WTC11 (cell line): ENCODE data around the gene DLL4. TPM values are rescaled to one million over a fixed set of nuclear protein-coding genes. Genes with fewer than 3 reads are reported as not detected.

Experiments used
- ATAC-seq: fragments of 200-7000 bp; cut with Tn5 transposase; 2 replicates; pipeline ENCODE4 v1.10.0; 2021; ENCODE audit warnings: mild to moderate bottlenecking, moderate library complexity
- CTCF ChIA-PET: fragments of 300-600 bp; sonication (Branson Sonifier 250); formaldehyde crosslinking; loops from one replicate; lab custom pipeline; 2021; ENCODE audit warnings: antibody characterized with exemption; lab: Charles Lee
- POLR2A ChIA-PET: fragments of 350-600 bp; sonication (Branson Sonifier 250); formaldehyde crosslinking; loops from one replicate; lab custom pipeline; 2021; ENCODE audit warnings: antibody characterized with exemption; lab: Charles Lee
- DNase-seq: peaks from one replicate; pipeline ENCODE4 v3.0.0; 2021; ENCODE audit warnings: low spot score
- H3K27ac Mint-ChIP-seq: 2 replicates; pipeline ENCODE4 v1.8.0; 2021; ENCODE audit warnings: mixed read lengths
- H3K27me3 Mint-ChIP-seq: 2 replicates; pipeline ENCODE4 v1.8.0; 2021; ENCODE audit warnings: low read depth, mild to moderate bottlenecking, moderate library complexity, mixed read lengths
- H3K36me3 Mint-ChIP-seq: 2 replicates; pipeline ENCODE4 v1.8.0; 2021; ENCODE audit warnings: mixed read lengths
- H3K4me1 Mint-ChIP-seq: 2 replicates; pipeline ENCODE4 v1.8.0; 2022; ENCODE audit warnings: mixed read lengths
- H3K4me3 Mint-ChIP-seq: 2 replicates; pipeline ENCODE4 v1.8.0; 2021; ENCODE audit warnings: mild to moderate bottlenecking, moderate library complexity, mixed read lengths
- H3K9me3 Mint-ChIP-seq: 2 replicates; pipeline ENCODE4 v1.8.0; 2021; ENCODE audit warnings: mixed read lengths
- CREM ChIP-seq: sonication (generic); formaldehyde crosslinking; IDR thresholded peaks from 2 replicates; pipeline ENCODE4 v1.8.1; 2022; ENCODE audit warnings: mild to moderate bottlenecking, missing genetic modification reagents, moderate library complexity
- KAT7 ChIP-seq: sonication (generic); formaldehyde crosslinking; IDR thresholded peaks from 2 replicates; pipeline ENCODE4 v1.8.1; 2023; ENCODE audit warnings: missing genetic modification reagents, mild to moderate bottlenecking, borderline replicate concordance
- NFE2L1 ChIP-seq: sonication (generic); formaldehyde crosslinking; IDR thresholded peaks from 2 replicates; pipeline ENCODE4 v1.8.1; 2023; ENCODE audit warnings: missing genetic modification reagents
- NFYB ChIP-seq: sonication (generic); formaldehyde crosslinking; conservative IDR thresholded peaks from 2 replicates; pipeline ENCODE4 v1.8.0; 2022; ENCODE audit warnings: low read depth, missing genetic modification reagents
- OVOL2 ChIP-seq: fragments of 250-450 bp; sonication (Bioruptor Pico); IDR thresholded peaks from 2 replicates; pipeline ENCODE4 v1.9.0; 2021; ENCODE audit warnings: mild to moderate bottlenecking, borderline replicate concordance
- RORB ChIP-seq: fragments of 250-450 bp; sonication (Bioruptor Pico); IDR thresholded peaks from 2 replicates; pipeline ENCODE4 v1.9.0; 2021; ENCODE audit warnings: mild to moderate bottlenecking
- SMAD3 ChIP-seq: sonication (generic); formaldehyde crosslinking; IDR thresholded peaks from 2 replicates; pipeline ENCODE4 v1.8.0; 2022; ENCODE audit warnings: missing genetic modification reagents, mild to moderate bottlenecking, borderline replicate concordance
- SP1 ChIP-seq: sonication (generic); formaldehyde crosslinking; conservative IDR thresholded peaks from 2 replicates; pipeline ENCODE4 v1.8.1; 2022; ENCODE audit warnings: missing genetic modification reagents
- TEAD4 ChIP-seq: sonication (generic); formaldehyde crosslinking; IDR thresholded peaks from 2 replicates; pipeline ENCODE4 v1.8.0; 2022; ENCODE audit warnings: mild to moderate bottlenecking, missing genetic modification reagents
- TP53 ChIP-seq: sonication (generic); formaldehyde crosslinking; IDR thresholded peaks from 2 replicates; pipeline ENCODE4 v1.8.1; 2023; ENCODE audit warnings: mild to moderate bottlenecking, missing genetic modification reagents
- ZNF317 ChIP-seq: sonication (generic); formaldehyde crosslinking; IDR thresholded peaks from 2 replicates; pipeline ENCODE4 v1.8.1; 2023; ENCODE audit warnings: low read depth, mild to moderate bottlenecking, moderate library complexity, missing genetic modification reagents, borderline replicate concordance
- total RNA-seq: library from RNA; stranded (reverse); gene quantifications from 3 replicates; pipeline ENCODE4 v1.2.3, GENCODE V29; 2021
- TF ChIP-seq, protein P1 (sequence below): sonication (generic); formaldehyde crosslinking; IDR thresholded peaks from 2 replicates; pipeline ENCODE4 v1.8.1; 2023; ENCODE audit warnings: mild to moderate bottlenecking, missing genetic modification reagents, moderate library complexity
- TF ChIP-seq, protein P2 (sequence below): fragments of 250-450 bp; sonication (Bioruptor Pico); IDR thresholded peaks from 2 replicates; pipeline ENCODE4 v1.9.0; 2021; ENCODE audit warnings: moderate library complexity, mild to moderate bottlenecking, inconsistent platforms, borderline replicate concordance
- TF ChIP-seq, protein P3 (sequence below): fragments of 250-450 bp; sonication (Bioruptor Pico); IDR thresholded peaks from 2 replicates; pipeline ENCODE4 v1.9.0; 2021; ENCODE audit warnings: mild to moderate bottlenecking
- TF ChIP-seq, protein P4 (sequence below): sonication (generic); formaldehyde crosslinking; conservative IDR thresholded peaks from 2 replicates; pipeline ENCODE4 v1.8.1; 2023; ENCODE audit warnings: mild to moderate bottlenecking, low read depth, missing genetic modification reagents, moderate library complexity
- TF ChIP-seq, protein P5 (sequence below): sonication (generic); formaldehyde crosslinking; IDR thresholded peaks from 2 replicates; pipeline ENCODE4 v1.8.1; 2023; ENCODE audit warnings: mild to moderate bottlenecking, missing genetic modification reagents
- TF ChIP-seq, protein P6 (sequence below): sonication (generic); formaldehyde crosslinking; IDR thresholded peaks from 2 replicates; pipeline ENCODE4 v1.8.1; 2023; ENCODE audit warnings: mild to moderate bottlenecking, missing genetic modification reagents, borderline replicate concordance

The DLL4 gene
- total RNA-seq, 1 experiment from 2014 or later: 0.94 TPM

DNA sequence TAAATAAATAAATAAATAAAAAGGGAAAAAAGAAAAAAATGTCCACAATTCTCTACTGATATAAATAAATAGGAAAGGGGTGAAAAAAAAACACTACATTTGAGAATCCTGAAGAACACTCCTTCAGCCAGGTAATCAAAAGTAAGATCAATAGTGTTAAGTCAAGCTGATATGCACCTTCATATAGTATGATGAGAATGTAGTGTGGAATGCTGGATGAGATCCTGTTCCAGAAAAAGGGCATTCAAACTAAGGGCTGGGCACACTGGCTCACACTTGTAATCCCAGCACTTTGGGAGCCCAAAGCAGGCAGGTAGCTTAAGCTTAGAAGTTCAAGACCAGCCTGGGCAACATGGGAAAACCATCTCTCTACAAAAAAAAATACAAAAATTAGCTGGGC is 40.0 kb upstream of the DLL4 start (continued):
- no peak for TF ChIP-seq OVOL2 (CRISPR knock-in tag)
- no peak for TF ChIP-seq TEAD4
- TF ChIP-seq, protein P1, sequence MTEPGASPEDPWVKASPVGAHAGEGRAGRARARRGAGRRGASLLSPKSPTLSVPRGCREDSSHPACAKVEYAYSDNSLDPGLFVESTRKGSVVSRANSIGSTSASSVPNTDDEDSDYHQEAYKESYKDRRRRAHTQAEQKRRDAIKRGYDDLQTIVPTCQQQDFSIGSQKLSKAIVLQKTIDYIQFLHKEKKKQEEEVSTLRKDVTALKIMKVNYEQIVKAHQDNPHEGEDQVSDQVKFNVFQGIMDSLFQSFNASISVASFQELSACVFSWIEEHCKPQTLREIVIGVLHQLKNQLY (CRISPR knock-in tag): no peak
- TF ChIP-seq KAT7 (CRISPR knock-in tag): no peak
- TF ChIP-seq, protein P2, sequence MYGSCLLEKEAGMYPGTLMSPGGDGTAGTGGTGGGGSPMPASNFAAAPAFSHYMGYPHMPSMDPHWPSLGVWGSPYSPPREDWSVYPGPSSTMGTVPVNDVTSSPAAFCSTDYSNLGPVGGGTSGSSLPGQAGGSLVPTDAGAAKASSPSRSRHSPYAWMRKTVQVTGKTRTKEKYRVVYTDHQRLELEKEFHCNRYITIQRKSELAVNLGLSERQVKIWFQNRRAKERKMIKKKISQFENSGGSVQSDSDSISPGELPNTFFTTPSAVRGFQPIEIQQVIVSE (CRISPR knock-in tag): no peak

DNA sequence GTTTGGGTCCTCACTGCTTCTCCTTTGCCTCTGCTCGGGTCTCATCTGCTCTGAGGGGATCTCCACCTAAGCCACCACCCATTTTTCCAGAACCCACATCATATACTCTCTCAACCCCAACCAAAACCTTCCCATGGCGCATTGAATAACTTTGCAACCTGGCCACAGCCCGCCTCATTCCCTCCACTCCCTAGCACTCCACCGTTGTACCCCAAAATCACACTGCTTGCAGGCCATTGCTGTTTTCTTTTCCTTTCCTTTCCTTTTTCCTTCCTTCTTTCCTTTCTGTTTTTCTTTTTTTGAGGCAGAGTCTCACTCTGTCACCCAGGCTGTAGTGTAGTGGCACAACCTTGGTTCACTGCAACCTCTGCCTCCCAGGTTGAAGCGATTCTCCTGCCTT is 38.0 kb upstream of the DLL4 start:
- DNase-seq (no peak), ATAC-seq (no peak)
- Mint-ChIP-seq H3K27me3 (peaks cover 17% of the 10 kb centered on the region), H3K9me3 (no peaks in the 10 kb centered on the region), H3K27ac (no peak overlapping the region), H3K36me3 (peaks cover 5% of the 10 kb centered on the region), H3K4me1 (peaks cover 13% of the 10 kb centered on the region), H3K4me3 (no peak overlapping the region)
- ChIA-PET CTCF (interaction anchor here (0.8 to 6.5 kb wide), 20 partner anchors 10 to 322 kb away, joined by 3 to 237 read pairs (median 8); partner anchors contain the start of genes DNAJC17, RAD51, RHOV and RPUSD2), POLR2A (interaction anchor here (1.1 kb wide), 1 partner anchor 33 kb away, joined by 4 read pairs; no protein-coding TSS in a partner anchor)
- TF ChIP-seq TP53 (no peak), ZNF317 (CRISPR knock-in tag) (no peak), CREM (no peak), SMAD3 (no peak), NFYB (CRISPR knock-in tag) (no peak), SP1 (no peak), RORB (no peak), NFE2L1 (no peak)
- TF ChIP-seq, protein P3, sequence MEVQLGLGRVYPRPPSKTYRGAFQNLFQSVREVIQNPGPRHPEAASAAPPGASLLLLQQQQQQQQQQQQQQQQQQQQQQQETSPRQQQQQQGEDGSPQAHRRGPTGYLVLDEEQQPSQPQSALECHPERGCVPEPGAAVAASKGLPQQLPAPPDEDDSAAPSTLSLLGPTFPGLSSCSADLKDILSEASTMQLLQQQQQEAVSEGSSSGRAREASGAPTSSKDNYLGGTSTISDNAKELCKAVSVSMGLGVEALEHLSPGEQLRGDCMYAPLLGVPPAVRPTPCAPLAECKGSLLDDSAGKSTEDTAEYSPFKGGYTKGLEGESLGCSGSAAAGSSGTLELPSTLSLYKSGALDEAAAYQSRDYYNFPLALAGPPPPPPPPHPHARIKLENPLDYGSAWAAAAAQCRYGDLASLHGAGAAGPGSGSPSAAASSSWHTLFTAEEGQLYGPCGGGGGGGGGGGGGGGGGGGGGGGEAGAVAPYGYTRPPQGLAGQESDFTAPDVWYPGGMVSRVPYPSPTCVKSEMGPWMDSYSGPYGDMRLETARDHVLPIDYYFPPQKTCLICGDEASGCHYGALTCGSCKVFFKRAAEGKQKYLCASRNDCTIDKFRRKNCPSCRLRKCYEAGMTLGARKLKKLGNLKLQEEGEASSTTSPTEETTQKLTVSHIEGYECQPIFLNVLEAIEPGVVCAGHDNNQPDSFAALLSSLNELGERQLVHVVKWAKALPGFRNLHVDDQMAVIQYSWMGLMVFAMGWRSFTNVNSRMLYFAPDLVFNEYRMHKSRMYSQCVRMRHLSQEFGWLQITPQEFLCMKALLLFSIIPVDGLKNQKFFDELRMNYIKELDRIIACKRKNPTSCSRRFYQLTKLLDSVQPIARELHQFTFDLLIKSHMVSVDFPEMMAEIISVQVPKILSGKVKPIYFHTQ (CRISPR knock-in tag): no peak
- TF ChIP-seq, protein P4, sequence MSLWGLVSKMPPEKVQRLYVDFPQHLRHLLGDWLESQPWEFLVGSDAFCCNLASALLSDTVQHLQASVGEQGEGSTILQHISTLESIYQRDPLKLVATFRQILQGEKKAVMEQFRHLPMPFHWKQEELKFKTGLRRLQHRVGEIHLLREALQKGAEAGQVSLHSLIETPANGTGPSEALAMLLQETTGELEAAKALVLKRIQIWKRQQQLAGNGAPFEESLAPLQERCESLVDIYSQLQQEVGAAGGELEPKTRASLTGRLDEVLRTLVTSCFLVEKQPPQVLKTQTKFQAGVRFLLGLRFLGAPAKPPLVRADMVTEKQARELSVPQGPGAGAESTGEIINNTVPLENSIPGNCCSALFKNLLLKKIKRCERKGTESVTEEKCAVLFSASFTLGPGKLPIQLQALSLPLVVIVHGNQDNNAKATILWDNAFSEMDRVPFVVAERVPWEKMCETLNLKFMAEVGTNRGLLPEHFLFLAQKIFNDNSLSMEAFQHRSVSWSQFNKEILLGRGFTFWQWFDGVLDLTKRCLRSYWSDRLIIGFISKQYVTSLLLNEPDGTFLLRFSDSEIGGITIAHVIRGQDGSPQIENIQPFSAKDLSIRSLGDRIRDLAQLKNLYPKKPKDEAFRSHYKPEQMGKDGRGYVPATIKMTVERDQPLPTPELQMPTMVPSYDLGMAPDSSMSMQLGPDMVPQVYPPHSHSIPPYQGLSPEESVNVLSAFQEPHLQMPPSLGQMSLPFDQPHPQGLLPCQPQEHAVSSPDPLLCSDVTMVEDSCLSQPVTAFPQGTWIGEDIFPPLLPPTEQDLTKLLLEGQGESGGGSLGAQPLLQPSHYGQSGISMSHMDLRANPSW (CRISPR knock-in tag): no peak
- TF ChIP-seq, protein P5, sequence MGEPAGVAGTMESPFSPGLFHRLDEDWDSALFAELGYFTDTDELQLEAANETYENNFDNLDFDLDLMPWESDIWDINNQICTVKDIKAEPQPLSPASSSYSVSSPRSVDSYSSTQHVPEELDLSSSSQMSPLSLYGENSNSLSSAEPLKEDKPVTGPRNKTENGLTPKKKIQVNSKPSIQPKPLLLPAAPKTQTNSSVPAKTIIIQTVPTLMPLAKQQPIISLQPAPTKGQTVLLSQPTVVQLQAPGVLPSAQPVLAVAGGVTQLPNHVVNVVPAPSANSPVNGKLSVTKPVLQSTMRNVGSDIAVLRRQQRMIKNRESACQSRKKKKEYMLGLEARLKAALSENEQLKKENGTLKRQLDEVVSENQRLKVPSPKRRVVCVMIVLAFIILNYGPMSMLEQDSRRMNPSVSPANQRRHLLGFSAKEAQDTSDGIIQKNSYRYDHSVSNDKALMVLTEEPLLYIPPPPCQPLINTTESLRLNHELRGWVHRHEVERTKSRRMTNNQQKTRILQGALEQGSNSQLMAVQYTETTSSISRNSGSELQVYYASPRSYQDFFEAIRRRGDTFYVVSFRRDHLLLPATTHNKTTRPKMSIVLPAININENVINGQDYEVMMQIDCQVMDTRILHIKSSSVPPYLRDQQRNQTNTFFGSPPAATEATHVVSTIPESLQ: no peak
- TF ChIP-seq, protein P6, sequence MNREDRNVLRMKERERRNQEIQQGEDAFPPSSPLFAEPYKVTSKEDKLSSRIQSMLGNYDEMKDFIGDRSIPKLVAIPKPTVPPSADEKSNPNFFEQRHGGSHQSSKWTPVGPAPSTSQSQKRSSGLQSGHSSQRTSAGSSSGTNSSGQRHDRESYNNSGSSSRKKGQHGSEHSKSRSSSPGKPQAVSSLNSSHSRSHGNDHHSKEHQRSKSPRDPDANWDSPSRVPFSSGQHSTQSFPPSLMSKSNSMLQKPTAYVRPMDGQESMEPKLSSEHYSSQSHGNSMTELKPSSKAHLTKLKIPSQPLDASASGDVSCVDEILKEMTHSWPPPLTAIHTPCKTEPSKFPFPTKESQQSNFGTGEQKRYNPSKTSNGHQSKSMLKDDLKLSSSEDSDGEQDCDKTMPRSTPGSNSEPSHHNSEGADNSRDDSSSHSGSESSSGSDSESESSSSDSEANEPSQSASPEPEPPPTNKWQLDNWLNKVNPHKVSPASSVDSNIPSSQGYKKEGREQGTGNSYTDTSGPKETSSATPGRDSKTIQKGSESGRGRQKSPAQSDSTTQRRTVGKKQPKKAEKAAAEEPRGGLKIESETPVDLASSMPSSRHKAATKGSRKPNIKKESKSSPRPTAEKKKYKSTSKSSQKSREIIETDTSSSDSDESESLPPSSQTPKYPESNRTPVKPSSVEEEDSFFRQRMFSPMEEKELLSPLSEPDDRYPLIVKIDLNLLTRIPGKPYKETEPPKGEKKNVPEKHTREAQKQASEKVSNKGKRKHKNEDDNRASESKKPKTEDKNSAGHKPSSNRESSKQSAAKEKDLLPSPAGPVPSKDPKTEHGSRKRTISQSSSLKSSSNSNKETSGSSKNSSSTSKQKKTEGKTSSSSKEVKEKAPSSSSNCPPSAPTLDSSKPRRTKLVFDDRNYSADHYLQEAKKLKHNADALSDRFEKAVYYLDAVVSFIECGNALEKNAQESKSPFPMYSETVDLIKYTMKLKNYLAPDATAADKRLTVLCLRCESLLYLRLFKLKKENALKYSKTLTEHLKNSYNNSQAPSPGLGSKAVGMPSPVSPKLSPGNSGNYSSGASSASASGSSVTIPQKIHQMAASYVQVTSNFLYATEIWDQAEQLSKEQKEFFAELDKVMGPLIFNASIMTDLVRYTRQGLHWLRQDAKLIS (CRISPR knock-in tag): no peak
- TF ChIP-seq, protein P2 (CRISPR knock-in tag): no peak
